Tibial artery (tissue), 4 donors: ENCODE results near the gene ERICH6.

Experiments
- DNase-seq, 2 donors: peaks; one replicate each; pipeline ENCODE4 v3.0.0-alpha.2; 2019
- H3K27ac ChIP-seq, 2 donors: fragments of 200-600 bp; sonication (generic) in 1 of 2; 1 replicate in 1 of 2; 2 replicates in 1 of 2; pipeline ENCODE4 v1.5.1; 2018 to 2019; ENCODE audit warnings: mild to moderate bottlenecking in 1 of 2
- H3K27me3 ChIP-seq, 2 donors: fragments of 200-600 bp; sonication (generic) in 1 of 2; one replicate each; pipeline versions ENCODE4 v1.5.1 to v1.6.0; 2016 to 2019
- H3K36me3 ChIP-seq, 3 donors: fragments of 200-600 bp; sonication (generic) in 2 of 3; one replicate each; pipeline ENCODE4 v1.5.1; 2016 to 2019; ENCODE audit warnings: mild to moderate bottlenecking in 2 of 3
- H3K4me1 ChIP-seq, 4 donors: fragments of 200-600 bp; sonication (generic) in 2 of 4; 1 replicate in 3 of 4; 2 replicates in 1 of 4; pipeline ENCODE4 v1.5.1; 2016 to 2019
- H3K4me3 ChIP-seq, 2 donors: fragments of 200-600 bp; sonication (generic) in 1 of 2; 1 replicate in 1 of 2; 2 replicates in 1 of 2; pipeline ENCODE4 v1.5.1; 2018 to 2019; ENCODE audit warnings: mild to moderate bottlenecking in 2 of 2
- H3K9me3 ChIP-seq, 3 donors: fragments of 200-600 bp; sonication (generic) in 1 of 3; one replicate each; pipeline ENCODE4 v1.5.1; 2016 to 2019
- CTCF ChIP-seq, 2 experiments: fragments of 200-600 bp in 1 of 2; fragments of 450-650 bp in 1 of 2; IDR thresholded peaks; one replicate each; pipeline ENCODE4 v1.5.1; 2017 to 2019; ENCODE audit warnings: antibody characterized with exemption in 2 of 2, mild to moderate bottlenecking in 1 of 2, moderate library complexity in 1 of 2
- intact Hi-C: fragments of 100-400 bp; cut with DNase I; formaldehyde crosslinking; loops from one replicate; pipeline ENCODE4 v1.15.0; 2023; ENCODE audit warnings: low total_unique reads

Gene ERICH6

DNA sequence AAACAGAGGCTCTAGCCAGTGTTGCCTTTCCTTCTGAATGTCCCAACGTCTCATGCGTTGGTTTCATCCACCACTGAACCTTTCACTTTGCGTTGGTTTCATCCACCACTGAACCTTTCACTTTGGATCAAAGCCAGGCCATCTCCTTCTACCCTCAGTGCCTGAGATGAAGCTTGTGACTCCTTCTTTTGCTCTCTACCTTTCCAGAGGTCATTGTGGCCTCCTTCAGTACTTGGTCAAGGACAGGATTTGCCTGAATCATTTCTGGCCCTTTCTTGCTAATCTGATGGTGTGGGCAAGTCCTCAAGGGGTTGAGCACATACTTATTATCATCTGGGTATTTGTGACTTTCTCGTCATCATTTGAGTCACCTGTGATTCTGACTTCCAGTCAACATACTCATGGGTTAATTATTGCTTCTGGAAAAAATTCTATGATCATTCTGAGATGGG lies 50.6 kb downstream of the ERICH6 start:
- no peak for DNase-seq
- no peaks in the 10 kb centered on the region for H3K36me3 ChIP-seq
- no peaks in the 10 kb centered on the region for H3K9me3 ChIP-seq
- H3K27me3 ChIP-seq, result no peaks in the 10 kb centered on the region
- no peaks in the 10 kb centered on the region for H3K4me1 ChIP-seq
- no peak overlapping the region for H3K4me3 ChIP-seq
- H3K27ac ChIP-seq, result no peak overlapping the region
- no peak for TF ChIP-seq CTCF (IDR thresholded peaks at IDR 0.05)
- intact Hi-C loops, result no loop called here

DNA sequence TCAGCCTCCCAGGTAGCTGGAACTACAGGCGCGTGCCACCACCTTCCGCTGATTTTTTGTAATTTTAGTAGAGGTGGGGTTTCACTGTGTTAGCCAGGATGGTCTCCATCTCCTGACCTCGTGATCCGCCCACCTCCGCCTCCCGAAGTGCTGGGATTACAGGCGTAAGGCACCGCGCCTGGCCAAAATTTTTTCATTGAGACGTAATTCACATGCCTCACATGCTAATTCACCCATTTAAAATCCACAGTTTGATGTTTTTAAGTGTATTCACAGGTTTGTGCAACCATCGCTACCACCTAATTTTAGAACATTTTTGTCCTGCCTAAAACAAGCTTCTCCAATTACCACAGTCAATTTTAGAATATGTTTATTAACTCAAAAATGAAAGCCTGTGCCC lies 63.5 kb downstream of the ERICH6 start:
- Histone ChIP-seq H3K27ac (no peak overlapping the region), H3K4me3 (no peak overlapping the region), H3K9me3 (no peaks in the 10 kb centered on the region), H3K36me3 (no peaks in the 10 kb centered on the region), H3K4me1 (no peaks in the 10 kb centered on the region), H3K27me3 (no peaks in the 10 kb centered on the region)
- intact Hi-C loops, result no loop called here
- TF ChIP-seq CTCF (IDR thresholded peaks at IDR 0.05), result no peak
- no peak for DNase-seq

DNA sequence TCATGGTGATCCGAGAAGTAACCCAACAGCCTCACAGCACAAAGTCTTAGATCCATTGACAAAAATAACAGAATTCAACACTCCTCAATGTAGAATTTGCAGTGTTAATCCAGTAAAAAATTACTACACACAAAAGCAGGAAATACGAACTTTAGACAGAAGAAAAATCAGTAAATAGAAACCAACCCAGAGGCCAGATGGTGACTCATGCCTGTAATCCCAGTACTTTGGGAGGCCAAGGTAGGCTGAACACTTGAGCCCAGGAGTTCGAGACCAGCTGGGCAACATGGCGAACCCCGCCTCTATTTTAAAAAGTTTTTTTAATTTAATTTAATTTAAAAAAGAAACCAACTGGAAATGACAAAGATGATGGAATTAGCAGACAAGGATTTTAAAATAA lies 64.5 kb downstream of the ERICH6 start:
- TF ChIP-seq CTCF (IDR thresholded peaks at IDR 0.05), result no peak
- H3K4me3 ChIP-seq, result no peak overlapping the region
- H3K4me1 ChIP-seq, result no peaks in the 10 kb centered on the region
- H3K27me3 ChIP-seq, result no peaks in the 10 kb centered on the region
- H3K36me3 ChIP-seq, result no peaks in the 10 kb centered on the region
- DNase-seq, result no peak
- H3K9me3 ChIP-seq, result no peaks in the 10 kb centered on the region
- intact Hi-C loops, result no loop called here
- H3K27ac ChIP-seq, result no peak overlapping the region

GRCh38 chr3:150636258-150636657 lies 67.5 kb downstream of the ERICH6 start:
- no peak overlapping the region for H3K27ac ChIP-seq
- intact Hi-C loops, result no loop called here
- H3K9me3 ChIP-seq, result no peaks in the 10 kb centered on the region
- H3K4me1 ChIP-seq, result no peaks in the 10 kb centered on the region
- H3K27me3 ChIP-seq, result no peaks in the 10 kb centered on the region
- no peak for TF ChIP-seq CTCF (IDR thresholded peaks at IDR 0.05)
- no peak for DNase-seq
- H3K36me3 ChIP-seq, result peaks cover 0 to 4% (median 0%) of the 10 kb centered on the region in 3 donors
- H3K4me3 ChIP-seq, result no peak overlapping the region

GRCh38 chr3:150635526-150635925 lies 68.2 kb downstream of the ERICH6 start:
- Histone ChIP-seq H3K9me3 (no peaks in the 10 kb centered on the region), H3K27ac (no peak overlapping the region), H3K27me3 (no peaks in the 10 kb centered on the region), H3K4me3 (no peak overlapping the region), H3K4me1 (no peaks in the 10 kb centered on the region), H3K36me3 (peaks cover 4 to 9% (median 4%) of the 10 kb centered on the region in 3 donors)
- TF ChIP-seq CTCF (IDR thresholded peaks at IDR 0.05), result no peak
- intact Hi-C loops, result no loop called here
- DNase-seq, result no peak

- DNase-seq, result no peak
- H3K9me3 ChIP-seq, result no peaks in the 10 kb centered on the region
- no peaks in the 10 kb centered on the region for H3K4me1 ChIP-seq
- intact Hi-C loops, result no loop called here
- peaks cover 7 to 9% (median 8%) of the 10 kb centered on the region in 3 donors for H3K36me3 ChIP-seq
- H3K4me3 ChIP-seq, result no peak overlapping the region
- no peak overlapping the region for H3K27ac ChIP-seq
- no peaks in the 10 kb centered on the region for H3K27me3 ChIP-seq
- no peak for TF ChIP-seq CTCF (IDR thresholded peaks at IDR 0.05)
Observed at GRCh38 chr3:150635076-150635475, 68.6 kb downstream of the ERICH6 start.
